Left cardiac atrium (tissue), 4 donors: ENCODE data around the gene C19orf25. TPM values are rescaled to one million over a fixed set of nuclear protein-coding genes. Genes with fewer than 3 reads are reported as not detected.

Experiments
- ATAC-seq, 2 donors: fragments of 200-7000 bp; cut with Tn5 transposase; one replicate each; pipeline ENCODE4 v1.9.1; 2020; ENCODE audit warnings: mild to moderate bottlenecking in 2 of 2, moderate library complexity in 2 of 2
- DNase-seq: peaks from one replicate; pipeline ENCODE4 v3.0.0-alpha.2; 2020
- intact Hi-C, 2 donors: fragments of 100-400 bp; cut with DNase I; formaldehyde crosslinking; loops; one replicate each; pipeline versions ENCODE4 v1.14.1 to v1.15.1; 2022 to 2023
- total RNA-seq, 2 donors: library from RNA; stranded (reverse); fragmentation: NEBNext Ultra II Directional; extraction: Animal tissue kit (Norgen Biotek cat#: 25700); gene quantifications; one replicate each; pipeline ENCODE4 v1.2.1, GENCODE V29; 2021
- donor health status: DM: no; HTN: yes; CAD: no.
- donor health status: DM: no; HTN: yes; CAD: no; lungs with severe emphysema.
- donor health status: DM: yes; HTN: yes; CAD: no.
- donor health status: Dilated cardiomyopathy.

The C19orf25 gene
- total RNA-seq, 2 donors from 2014 or later = 16.1 to 18.9 TPM

- peak; percentile 53 for DNase-seq
- intact Hi-C loops = no loop called here
- ATAC-seq = peak; percentile 45 to 62
Observed at GRCh38 chr19:1513499-1514294, 34.7 kb upstream of the C19orf25 start.

DNA sequence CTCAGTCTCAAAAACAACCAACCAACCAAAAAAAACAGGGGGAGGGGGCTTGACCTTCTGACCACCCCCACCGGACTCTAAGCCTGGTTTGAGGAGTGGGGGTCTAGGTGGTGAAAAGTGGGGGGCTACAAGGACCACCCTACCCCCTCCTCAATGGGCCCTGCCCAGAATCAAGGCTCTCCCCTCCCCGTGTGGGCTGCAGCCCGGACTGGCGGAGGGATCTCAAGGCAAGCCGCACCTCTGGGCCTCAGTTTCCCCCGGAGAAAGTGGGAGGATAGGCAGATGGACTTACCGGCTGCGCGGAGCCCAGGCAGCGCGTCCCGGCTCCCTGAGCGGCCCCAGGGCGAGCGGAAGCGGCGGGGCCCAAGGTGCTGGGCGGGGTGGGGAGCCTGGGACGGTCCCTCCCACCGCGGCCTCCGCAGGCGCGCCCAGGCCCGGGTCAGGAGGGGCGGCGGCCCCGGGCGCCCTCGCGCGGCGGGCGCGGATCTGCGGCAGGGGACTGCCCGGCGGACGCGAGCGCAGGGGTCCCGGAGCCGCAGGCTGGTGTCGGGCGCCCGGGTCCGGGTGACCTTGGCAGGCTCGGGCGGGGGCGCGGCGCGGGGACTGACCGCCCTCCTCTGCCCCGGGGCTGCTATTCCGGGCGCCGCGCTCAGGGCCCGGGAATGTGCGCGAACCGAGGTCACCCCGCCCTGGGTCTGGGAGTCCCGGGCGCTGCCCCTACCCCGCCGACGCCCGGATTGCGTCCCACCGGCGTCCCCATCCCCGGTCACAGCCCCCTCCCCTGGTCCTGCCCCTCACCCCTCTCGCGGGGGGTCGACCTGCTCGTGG lies 33.9 kb upstream of the C19orf25 start, which contains the start of gene ADAMTSL5:
TSS of gene ADAMTSL5 (minus strand) at position 349 of the 828 bp plus-strand sequence. CDS start 2,076 bp downstream, outside the sequence.
- peak; percentile 60 to 74 for ATAC-seq
- DNase-seq = peak; percentile 69
- intact Hi-C loops = no loop called here

GRCh38 chr19:1511318-1512317 lies 32.6 kb upstream of the C19orf25 start:
- no peak for DNase-seq
- no peak for ATAC-seq
- intact Hi-C loops = no loop called here

DNA sequence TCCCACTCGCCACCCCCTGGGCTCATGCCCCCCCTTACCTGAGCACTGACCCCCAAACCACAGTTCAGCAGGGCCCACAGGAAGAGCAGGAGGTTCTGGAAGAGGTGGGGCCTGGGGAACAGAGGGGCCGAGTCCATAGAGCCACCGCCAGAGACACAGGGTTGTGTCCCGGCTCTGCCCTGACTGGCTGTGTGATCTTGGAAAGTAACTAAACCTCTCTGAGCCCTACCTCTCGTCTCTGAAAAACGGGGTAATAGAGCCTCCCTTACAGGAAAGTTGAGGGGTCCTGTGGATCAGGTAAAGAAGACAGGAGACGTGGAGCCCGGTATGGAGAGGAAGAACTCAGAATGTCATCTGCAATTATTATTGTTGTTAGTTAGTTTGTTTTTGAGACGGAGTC lies 31.8 kb upstream of the C19orf25 start:
- intact Hi-C loops = no loop called here

DNA sequence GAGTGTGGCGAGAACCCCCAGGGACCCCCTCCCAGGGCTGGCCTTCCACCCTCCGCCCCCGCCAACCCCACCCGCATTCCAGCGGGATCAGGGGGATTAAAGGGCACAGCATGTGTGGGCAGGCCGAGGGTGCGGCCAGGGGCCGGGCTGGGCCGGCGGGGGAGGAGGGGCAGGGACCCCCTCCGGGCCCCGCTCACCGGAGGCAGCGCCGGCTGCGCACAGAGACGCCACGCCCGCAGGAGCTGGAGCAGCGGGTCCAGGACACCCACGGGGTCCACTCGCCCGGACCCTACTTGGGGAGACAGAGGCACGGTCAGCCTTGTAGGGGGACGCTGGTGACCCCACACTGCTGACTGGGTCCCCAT lies 31.4 kb upstream of the C19orf25 start:
- no peak for ATAC-seq
- intact Hi-C loops = no loop called here
- DNase-seq = no peak

More for the DNA sequence above, 31.8 kb upstream of the C19orf25 start:
- DNase-seq (no peak), ATAC-seq (no peak)

- intact Hi-C loops = no loop called here
- ATAC-seq = no peak
- peak; percentile 12 for DNase-seq
Observed at GRCh38 chr19:1509602-1510441, 30.8 kb upstream of the C19orf25 start.

DNA sequence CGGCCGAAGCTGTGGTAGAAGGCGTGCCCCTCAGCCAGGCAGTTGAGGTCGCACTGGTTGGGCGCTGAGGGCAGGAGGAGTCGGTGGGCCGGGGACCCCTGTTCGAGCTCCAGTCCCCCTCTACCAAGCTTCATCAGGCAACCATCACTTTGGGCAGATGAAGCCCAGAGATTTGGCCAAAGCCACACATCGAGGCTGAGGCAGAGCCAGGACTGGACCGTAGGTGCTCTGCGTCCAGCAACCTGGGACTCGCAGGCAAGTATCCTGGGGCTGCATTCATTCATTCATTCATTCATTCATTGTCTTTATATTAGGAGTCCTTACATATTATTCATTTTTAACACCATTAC lies 29.5 kb upstream of the C19orf25 start:
- no peak for ATAC-seq
- intact Hi-C loops = no loop called here

DNA sequence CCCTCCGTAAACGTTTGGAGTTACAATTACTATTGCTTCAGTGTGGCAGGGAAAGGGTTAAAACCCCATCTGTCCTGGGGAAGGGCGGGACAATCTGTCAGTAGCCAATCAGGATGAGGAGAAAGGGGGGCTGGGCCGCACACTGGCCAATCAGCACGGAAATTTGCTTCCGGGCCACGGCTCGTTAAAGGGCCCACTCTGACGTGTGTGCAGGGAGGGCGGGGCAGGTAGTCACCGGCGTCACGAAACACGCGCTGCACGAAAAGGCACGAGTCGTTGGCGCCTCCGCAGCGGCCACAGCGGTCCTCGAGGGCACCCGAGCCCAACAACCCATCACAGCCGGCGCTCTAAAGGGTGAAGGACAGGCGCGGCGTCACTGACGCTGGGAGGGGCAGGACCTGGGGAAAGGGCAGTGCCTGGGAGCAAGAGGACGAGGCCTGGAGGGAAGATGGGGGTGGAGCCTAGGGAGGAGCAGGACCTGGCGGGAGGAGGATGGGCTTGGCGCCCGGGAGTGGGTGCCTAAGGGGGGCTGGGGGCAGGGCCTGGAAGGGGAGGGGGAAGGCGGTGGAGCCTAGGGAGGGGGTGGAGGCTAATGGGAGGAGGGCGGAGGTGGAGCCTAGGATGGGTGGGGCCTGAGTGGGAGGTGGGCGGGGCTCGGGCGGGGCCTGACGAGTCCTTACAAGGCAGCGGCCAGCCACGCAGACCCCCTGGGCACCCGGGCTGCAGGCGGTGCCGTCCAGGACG lies 28.9 kb upstream of the C19orf25 start:
- intact Hi-C loops = no loop called here
- ATAC-seq = peak; percentile 91 to 93
- DNase-seq = peak; percentile 95

More for the DNA sequence above, 29.5 kb upstream of the C19orf25 start:
- DNase-seq = no peak

DNA sequence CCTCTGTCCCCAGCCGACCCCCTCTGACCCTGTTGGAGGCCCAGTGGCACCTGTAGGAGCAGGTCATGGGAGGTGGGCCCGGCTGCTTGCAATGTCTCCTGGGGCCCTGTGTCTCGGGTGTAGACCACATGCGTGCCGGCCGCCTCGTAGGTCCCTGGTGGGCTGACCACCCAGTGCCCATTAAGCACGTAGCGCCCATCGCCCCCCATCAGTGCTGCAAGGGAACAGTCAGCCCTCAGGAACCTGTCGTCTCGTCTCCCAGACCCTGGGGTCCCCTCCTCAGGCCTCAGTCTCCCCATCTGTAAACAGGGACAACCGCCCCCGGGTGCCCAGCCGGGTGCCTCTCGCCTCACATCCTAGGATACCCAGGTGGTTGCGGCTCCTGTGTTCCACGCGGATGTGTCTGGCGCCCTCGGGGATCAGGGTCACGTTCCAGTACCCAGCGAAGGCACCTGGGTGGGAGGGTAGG lies 28.2 kb upstream of the C19orf25 start:
- intact Hi-C loops = no loop called here
- ATAC-seq (no peak), DNase-seq (no peak)

DNA sequence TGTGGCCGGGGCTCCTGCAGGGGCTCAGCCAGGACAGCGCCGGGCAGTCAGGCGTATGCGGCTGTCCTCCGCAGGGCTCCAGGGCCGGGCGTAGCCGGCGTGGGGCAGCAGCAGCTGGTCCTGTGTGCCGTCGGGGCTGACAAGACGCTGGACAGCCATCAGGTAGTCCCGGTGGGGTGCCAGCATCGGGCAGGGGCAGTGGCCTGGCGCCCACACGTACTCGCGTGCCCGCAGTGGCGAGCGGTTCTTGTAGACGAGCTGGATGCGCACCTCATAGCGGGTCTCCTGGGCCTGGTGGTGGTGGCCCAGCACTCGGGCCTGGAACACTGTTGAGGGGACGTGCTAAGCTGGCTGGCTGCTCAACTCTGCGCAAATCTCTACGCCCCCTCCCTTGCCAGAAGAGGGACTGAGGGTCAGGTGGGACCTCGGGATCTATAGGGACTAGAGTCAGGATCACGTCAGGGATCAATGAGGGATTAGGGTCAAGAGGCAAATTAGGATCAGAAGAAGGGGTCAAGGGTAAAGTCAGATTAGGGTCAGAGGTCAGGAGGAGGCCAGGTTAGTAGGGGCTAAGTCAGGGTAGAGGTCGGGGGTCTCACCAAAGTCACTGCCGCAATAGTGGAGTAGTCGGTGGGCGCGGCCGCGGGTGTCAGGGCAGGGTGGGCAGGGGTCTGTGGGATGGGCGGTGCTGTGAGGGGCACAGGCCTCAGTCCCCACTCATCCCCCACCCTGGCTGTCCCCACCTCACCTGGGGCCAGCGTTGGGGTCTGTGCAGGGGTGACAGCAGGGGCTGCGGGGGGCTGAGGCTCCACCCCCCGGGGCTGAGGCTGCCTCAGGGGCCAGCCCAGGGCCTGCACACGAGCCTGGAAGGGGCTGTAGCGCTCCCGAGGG lies 27.2 kb upstream of the C19orf25 start:
- ATAC-seq = no peak
- no peak for DNase-seq
- intact Hi-C loops = no loop called here

DNA sequence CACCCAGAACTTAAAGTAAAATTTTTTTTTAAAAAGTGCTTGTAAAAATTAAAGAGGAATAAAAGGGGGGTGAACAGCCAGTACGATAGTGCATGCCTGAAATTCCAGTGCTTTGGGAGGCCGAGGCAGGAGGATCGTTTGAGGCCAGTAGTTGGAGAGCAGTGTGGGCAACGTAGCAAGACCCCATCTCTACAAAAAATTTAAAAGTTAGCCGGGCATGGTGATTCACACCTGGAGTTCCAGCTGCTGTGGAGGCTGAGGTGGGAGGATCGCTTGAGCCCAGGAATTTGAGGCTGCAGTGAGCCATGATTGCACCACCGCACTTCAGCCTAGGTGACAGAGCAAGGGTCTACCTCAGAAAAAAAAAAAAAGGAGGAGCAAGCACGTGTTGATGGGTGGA lies 26.0 kb upstream of the C19orf25 start:
- intact Hi-C loops = no loop called here
- no peak for ATAC-seq
- no peak for DNase-seq

GRCh38 chr19:1503925-1504773 lies 25.1 kb upstream of the C19orf25 start:
- DNase-seq = no peak
- intact Hi-C loops = no loop called here
- no peak for ATAC-seq

GRCh38 chr19:1503089-1503924 lies 24.3 kb upstream of the C19orf25 start:
- peak; percentile 66 for DNase-seq
- no peak for ATAC-seq
- intact Hi-C loops = no loop called here

- DNase-seq (peak; percentile 14), ATAC-seq (no peak)
- intact Hi-C loops = no loop called here
Observed at GRCh38 chr19:1502433-1503088, 23.5 kb upstream of the C19orf25 start.
